GM19438 (cell line): Measurements from ENCODE around the gene LRRC8A.
"Not testable (repeated sequence)": the region's sequence is repeated elsewhere in the genome, so short reads cannot be mapped to it uniquely, and the experiment has no call there.

ENCODE experiments used
- ATAC-seq: cut with Tn5 transposase; IDR thresholded peaks from one replicate; pipeline ENCODE4 v1.9.1; 2021; ENCODE audit warnings: low read depth; ENCODE audit not compliant: unreplicated experiment

Gene LRRC8A

GRCh38 chr9:128919402-128920089 is 37.6 kb downstream of the LRRC8A start:
- ATAC-seq = no peak

DNA sequence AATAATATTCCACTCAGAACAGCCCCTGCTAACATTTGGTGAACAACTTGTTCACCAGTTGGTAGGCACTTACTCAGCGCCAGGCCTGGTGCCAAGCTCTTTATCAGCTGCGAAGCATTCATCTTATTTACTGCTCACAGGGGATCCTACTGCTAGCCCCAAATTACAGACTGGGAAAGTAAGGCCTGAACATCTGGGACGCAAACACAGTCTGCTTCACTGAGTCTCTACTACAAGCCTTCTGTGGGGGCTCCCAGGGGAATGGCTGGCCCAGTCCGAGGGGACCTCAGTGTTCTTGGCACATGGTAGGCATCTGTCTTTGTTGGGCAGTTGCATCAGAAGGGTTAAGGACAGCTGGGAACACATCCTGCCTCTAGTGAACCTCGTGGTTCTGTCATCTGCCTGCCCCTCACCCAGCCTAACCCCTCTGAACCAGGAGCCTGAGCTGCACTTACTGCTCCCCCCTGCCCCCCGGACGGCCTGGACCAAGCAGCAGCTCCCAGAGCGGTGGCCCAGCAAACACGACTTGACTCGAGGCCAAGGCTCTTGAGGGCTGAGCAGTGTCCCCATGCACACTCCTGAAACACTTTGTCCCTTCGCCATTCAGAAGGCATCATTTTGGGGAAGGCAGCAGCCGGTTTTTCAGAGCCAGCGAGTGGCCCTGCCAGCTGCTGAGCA is 38.6 kb downstream of the LRRC8A start, which contains the start of gene PHYHD1:
Gene PHYHD1 (plus strand): TSS at position 602 of the 678 bp plus-strand sequence. CDS start 1,342 bp downstream, outside the sequence.
- ATAC-seq = no peak

- no peak for ATAC-seq
Measured at GRCh38 chr9:128921881-128922763, 40.2 kb downstream of the LRRC8A start.

DNA sequence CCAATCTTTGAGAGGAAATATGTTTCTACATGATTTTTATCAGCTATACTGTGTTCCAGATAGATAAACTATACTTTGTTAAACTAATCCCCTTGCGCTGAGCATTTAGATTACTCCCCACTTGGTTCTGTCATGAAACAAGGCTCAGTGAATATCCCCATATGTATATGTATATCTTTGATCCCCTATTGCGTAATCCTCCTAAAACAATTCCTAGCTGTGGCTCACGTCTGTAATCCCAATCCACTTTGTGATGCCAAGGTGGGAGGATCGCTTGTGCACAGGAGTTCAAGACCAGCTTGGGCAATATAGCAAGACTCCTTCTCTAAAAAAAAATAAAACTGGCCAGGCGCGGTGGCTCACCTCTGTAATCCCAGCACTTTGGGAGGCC is 41.6 kb downstream of the LRRC8A start:
- no peak for ATAC-seq

GRCh38 chr9:128927731-128928411 is 45.9 kb downstream of the LRRC8A start:
- no peak for ATAC-seq

- no peak for ATAC-seq
Measured at GRCh38 chr9:128928624-128929023, 46.7 kb downstream of the LRRC8A start.

DNA sequence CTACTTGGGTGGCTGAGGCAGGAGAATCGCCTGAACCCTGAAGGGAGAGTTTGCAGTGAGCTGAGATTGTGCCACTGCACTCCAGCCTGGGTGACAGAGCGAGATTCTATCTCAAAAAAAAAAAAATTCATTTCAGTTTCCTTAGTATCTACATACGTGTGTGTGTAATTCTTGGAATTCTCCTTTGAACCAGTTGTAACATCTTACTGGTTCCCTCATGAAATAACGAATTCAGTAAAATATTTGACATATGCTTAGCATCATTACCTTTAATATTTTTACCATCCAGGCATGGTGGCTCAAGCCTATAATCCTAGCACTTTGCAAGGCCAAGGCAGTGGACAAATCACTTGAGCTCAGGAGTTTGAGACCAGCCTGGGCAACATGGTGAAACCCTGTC is 47.6 kb downstream of the LRRC8A start:
- no peak for ATAC-seq

- ATAC-seq = no peak
Measured at GRCh38 chr9:128933731-128934130, 51.8 kb downstream of the LRRC8A start.

GRCh38 chr9:128936171-128936865 is 54.4 kb downstream of the LRRC8A start:
- no peak for ATAC-seq

GRCh38 chr9:128937310-128938165 is 55.6 kb downstream of the LRRC8A start:
- ATAC-seq = no peak

GRCh38 chr9:128940271-128940921 is 58.5 kb downstream of the LRRC8A start:
- ATAC-seq = no peak

GRCh38 chr9:128940946-128941755 is 59.2 kb downstream of the LRRC8A start:
- ATAC-seq = no peak

DNA sequence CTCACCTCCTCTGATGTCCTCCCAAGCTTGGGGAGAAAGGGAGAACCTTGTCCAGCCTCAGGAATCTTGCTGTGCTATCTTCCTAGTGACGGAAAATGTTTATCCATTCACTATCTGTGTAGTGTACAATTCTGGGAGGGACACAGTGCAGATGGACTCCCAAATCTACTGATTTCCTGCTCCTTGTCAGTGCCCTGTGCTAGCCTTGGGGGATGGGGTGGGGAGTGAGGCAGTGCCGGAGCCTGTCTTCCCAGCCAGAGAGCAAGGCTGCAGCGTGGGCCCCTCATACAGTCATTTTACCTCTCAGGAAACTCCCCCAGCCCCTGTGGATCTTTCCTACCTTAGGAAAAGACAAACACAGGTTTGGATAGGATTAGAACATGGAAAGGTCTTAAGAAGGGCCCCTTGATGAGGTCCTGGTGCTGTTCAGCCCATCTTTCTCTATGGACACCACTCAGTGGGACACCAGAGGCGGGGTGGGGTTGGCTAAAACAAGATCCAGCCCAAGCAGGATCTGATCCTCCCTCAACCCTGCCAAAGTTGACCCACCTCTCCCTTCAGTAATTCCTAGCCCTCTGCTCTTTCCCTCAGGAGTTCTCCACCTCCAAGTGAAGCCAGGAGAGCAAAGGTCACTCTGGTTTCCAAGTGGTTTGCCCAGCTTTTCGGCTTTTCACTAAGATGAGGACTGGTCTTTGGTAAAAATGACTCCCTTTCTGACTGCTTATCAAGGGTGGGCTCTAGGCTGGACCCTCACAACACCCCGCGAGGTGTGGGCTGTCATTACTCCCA is 62.1 kb downstream of the LRRC8A start:
- no peak for ATAC-seq

DNA sequence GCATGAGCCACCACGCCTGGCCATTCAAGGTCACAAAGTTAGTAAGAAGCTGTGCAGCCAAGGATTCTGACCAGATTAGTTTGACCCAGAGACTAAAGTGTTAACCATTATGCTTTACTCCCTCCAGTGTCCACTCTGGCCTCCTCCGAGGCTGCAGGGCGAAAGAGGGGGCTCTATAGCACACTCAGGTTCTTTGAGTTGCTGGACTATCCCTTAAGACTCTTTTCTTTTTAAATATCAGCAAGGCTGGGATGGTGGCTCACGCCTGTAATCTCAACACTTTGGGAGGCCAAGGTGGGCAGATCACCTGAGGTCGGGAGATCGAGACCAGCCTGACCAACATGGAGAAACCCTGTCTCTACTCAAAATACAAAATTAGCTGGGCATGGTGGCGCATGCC is 63.0 kb downstream of the LRRC8A start:
- not testable (repeated sequence) for ATAC-seq

DNA sequence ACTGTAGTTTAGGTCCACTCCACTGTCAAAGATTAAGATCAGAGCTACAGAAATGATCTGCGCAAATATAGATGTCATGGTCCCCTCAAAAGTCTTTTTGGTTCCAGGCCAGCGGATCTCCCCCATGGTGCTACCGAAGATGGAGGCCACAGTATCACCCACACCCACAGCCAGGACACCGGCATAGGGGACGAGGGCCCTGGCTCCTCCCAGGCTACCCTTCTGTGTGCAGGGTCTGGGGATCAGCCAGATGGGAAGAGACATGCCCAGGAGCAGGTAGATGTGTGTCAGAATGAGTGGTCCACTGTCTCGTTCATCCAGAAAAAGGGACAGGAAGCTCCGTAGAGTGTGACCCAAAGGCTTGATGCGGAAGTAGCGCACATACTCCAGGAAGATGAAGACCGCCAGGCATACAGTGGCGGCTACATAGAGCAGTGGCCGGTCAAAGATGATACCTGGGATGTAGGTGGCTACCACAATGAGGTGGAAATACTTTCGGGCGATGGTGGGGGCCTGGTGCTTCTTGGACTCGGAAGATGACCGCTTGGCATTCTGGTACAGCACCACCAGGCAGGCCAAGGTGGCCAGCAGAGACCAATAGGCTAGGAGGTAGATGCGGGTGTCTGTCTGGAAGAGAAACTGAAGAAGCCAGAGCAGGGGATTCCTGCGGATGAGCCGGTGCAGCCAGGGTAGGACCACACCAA is 64.0 kb downstream of the LRRC8A start:
- ATAC-seq = no peak

DNA sequence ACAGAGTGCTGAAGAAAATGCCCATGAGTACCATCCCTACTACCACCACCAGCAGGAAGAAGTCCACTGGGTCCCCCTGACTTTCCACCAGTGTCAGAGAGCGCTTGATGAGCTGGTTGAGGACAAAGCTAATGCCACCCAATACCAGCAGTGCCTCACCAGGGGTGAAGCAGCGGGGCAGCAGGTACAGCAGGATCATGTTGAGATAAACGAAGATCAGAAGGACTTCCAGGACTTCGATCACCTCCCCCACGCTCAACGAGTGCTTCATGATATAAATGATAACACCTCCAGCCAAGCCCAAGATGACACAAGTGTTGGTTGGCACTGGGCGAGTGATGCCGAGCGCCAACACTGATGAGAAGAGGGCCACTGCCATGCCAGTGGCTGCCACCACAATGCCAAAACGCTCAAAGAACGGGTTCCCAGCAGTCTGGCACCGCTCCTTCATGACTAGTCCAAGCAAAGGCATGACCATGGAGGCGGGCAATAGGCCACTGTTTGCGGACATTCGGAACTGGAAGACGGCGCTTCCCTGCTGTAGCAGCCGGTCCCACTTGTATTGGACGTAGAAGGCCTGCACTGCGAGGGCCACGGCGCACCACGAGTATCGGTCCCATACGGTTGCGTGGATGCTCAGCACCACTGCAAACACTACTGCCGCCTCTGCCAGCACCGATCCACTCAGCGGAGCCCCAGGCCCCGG is 64.8 kb downstream of the LRRC8A start:
- no peak for ATAC-seq
